Coronary artery (tissue), 2 donors: Measurements from ENCODE around the gene PYGB.

Source experiments
- DNase-seq: peaks from one replicate; pipeline ENCODE4 v3.0.0-alpha.2; 2017; ENCODE audit warnings: low spot score
- H3K27ac ChIP-seq, 2 donors: fragments of 200-600 bp; sonication (generic); one replicate each; pipeline ENCODE4 v1.5.1; 2016 to 2019
- H3K4me3 ChIP-seq: fragments of 200-600 bp; sonication (generic); 2 replicates; pipeline ENCODE4 v1.5.1; 2016; ENCODE audit warnings: mild to moderate bottlenecking, moderate library complexity
- TF ChIP-seq, protein P1 (sequence below): fragments of 200-600 bp; sonication (generic); IDR thresholded peaks from one replicate; pipeline ENCODE4 v1.5.1; 2019; ENCODE audit warnings: antibody characterized with exemption

Gene PYGB

GRCh38 chr20:25319241-25320034 lies 71.6 kb downstream of the PYGB start:
- peak overlapping the region in 1 of 2 donors; percentile 55 for H3K27ac ChIP-seq
- no peak overlapping the region for H3K4me3 ChIP-seq
- DNase-seq, result no peak
- TF ChIP-seq, protein P1, sequence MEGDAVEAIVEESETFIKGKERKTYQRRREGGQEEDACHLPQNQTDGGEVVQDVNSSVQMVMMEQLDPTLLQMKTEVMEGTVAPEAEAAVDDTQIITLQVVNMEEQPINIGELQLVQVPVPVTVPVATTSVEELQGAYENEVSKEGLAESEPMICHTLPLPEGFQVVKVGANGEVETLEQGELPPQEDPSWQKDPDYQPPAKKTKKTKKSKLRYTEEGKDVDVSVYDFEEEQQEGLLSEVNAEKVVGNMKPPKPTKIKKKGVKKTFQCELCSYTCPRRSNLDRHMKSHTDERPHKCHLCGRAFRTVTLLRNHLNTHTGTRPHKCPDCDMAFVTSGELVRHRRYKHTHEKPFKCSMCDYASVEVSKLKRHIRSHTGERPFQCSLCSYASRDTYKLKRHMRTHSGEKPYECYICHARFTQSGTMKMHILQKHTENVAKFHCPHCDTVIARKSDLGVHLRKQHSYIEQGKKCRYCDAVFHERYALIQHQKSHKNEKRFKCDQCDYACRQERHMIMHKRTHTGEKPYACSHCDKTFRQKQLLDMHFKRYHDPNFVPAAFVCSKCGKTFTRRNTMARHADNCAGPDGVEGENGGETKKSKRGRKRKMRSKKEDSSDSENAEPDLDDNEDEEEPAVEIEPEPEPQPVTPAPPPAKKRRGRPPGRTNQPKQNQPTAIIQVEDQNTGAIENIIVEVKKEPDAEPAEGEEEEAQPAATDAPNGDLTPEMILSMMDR, result no peak

DNA sequence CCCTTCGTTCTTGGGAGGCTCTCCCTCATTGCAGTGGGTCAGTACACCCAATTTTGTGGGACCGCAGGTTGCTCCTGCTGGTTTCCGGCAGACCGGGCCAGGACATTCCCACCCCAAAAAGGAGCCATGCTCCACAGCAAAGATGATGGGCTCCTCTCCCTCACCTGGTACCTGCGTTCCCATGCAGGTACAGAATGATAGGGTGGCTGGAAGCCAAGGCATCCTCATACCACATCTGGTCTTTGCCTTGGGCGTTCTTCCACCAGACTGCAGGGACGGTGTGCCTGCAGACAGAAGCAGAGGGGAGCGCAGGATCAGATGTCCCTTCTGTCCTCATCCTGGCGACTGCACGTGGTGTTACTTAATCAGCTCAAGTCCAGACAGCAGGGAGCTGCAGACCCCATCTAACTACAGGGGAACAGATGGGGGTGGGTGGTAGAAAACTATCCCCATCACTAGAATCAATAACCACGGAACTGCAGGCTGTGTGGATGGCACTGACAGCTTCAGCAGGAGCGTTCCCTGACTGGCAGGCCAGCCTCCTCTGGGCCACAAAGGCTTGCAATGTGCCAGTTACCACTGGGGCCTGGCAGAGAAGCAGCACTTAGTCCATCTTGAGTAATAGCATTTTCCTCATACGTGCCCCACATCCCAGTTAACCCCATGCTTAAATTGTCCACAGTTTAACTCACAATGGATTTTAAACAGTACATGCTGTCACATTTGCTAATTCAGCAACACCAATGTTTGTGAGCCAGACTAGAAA lies 72.3 kb downstream of the PYGB start:
- Histone ChIP-seq H3K27ac (no peak overlapping the region), H3K4me3 (no peak overlapping the region)
- DNase-seq, result no peak
- TF ChIP-seq, protein P1, result no peak

DNA sequence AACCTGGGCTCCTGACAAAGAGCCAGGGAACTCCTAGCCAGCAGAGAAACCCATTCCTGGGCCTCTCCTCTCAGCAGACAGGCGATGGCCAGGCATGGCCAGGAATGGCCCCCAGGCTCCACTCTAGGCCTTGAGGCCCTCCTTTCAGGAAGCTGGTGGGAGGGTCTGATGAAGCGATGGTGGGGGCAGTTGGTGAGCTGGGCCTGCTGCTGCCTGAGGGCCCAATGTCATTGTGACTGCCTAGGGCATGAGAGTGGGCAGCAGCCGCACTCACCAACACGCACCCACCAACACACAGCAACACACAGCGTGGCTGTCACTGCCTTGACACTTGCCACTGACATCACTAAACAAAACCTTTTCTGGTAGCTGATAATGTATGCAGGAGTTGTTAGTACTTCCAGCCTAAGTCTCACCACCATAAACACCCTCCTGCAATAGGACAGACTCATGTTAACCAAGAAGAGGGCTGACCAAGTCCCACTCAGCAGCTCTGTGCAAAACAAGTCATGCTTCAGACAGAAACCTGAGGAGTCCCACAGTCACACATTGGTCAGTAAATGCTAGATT lies 73.5 kb downstream of the PYGB start:
- no peak overlapping the region for H3K4me3 ChIP-seq
- TF ChIP-seq, protein P1, result no peak
- no peak overlapping the region for H3K27ac ChIP-seq
- DNase-seq, result no peak

GRCh38 chr20:25321991-25322390 lies 74.1 kb downstream of the PYGB start:
- DNase-seq, result no peak
- no peak overlapping the region for H3K27ac ChIP-seq
- TF ChIP-seq, protein P1, result no peak
- no peak overlapping the region for H3K4me3 ChIP-seq

DNA sequence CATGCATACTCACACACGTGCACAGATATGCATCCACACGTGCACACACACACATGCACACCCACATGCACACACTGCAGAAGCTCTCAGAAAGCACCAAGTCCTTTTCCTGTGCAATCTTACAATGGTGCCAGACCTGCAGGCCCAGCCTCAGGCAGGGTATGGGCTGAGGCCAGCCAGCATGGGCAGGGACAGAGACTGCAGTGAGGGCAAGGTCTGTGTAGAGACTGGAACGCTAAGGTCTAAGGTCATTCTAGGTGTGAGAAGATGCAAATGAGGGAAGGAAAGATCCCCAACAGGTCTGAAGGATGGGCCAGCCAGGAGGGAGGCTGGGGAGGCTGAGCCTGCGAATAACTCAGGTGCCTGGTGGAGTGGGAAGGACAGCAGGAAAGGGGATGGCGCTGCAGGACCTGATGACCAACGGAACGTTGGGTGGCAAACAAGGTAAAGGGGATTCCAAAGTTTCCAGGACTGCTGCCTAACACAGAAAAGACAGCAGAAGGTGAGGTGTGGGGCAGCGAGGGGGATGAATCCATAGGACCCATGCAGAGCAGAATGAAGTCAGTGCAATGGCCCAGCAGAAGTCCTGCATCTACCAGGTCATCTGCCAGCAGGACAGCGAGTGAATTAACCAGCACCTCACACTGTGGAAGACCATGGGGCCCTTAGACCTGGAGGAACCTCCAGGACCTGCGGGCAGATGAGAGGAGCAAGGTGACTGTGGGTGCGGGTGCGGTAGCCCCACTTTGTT lies 75.8 kb downstream of the PYGB start:
- TF ChIP-seq, protein P1, result no peak
- no peak for DNase-seq
- H3K4me3 ChIP-seq, result no peak overlapping the region
- peak overlapping the region in 1 of 2 donors; percentile 28 for H3K27ac ChIP-seq

DNA sequence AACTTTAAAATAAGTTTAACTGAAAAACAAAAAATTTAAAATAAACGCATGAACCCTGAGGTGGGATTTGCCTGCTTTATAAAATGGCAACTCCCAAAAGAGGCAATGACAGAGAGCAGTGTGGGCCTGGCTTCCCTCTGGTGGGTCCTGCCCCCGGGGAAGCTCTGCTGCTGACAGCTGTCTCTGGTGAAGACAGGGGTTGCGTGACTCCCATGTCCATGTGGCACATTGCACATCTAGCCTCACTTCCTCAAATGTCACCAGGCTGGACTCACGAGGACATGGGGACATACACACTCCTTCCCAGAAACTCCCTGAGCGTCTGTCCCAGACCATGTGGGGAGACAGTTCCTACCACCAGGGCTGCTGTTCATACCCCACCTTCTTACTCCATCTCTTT lies 76.5 kb downstream of the PYGB start:
- no peak for DNase-seq
- Histone ChIP-seq H3K27ac (no peak overlapping the region), H3K4me3 (no peak overlapping the region)
- TF ChIP-seq, protein P1, result no peak
